HAP-1 (cell line): ENCODE results near the gene RER1.

Experiments
- DNase-seq, 2 experiments: peaks; one replicate each; pipeline ENCODE4 v3.0.0-alpha.2; 2016 to 2020; ENCODE audit warnings: low spot score in 2 of 2
- H3K27me3 ChIP-seq: fragments of 250-450 bp; sonication (Bioruptor Pico); 2 replicates; pipeline ENCODE4 v1.5.1; 2020; ENCODE audit warnings: low read depth, mild to moderate bottlenecking, moderate library complexity
- H3K36me3 ChIP-seq: fragments of 250-450 bp; sonication (Bioruptor Pico); replicated peaks from 2 replicates; pipeline ENCODE4 v1.5.1; 2020; ENCODE audit warnings: mild to moderate bottlenecking
- H3K4me1 ChIP-seq: fragments of 250-450 bp; sonication (Bioruptor Pico); 2 replicates; pipeline ENCODE4 v1.5.1; 2020; ENCODE audit warnings: mild to moderate bottlenecking
- H3K4me3 ChIP-seq: fragments of 250-450 bp; sonication (Bioruptor Pico); 2 replicates; pipeline ENCODE4 v1.5.1; 2020; ENCODE audit warnings: mild to moderate bottlenecking, moderate library complexity
- H3K9me3 ChIP-seq: fragments of 250-450 bp; sonication (Bioruptor Pico); 2 replicates; pipeline ENCODE4 v1.5.1; 2020; ENCODE audit warnings: mild to moderate bottlenecking, moderate library complexity
- in situ Hi-C: fragments of 300-500 bp; cut with MboI; formaldehyde crosslinking; loops from 3 replicates; pipeline ENCODE4 v1.14.3; 2020; ENCODE audit warnings: low sequenced_read_pairs, inconsistent platforms, mixed read lengths

The RER1 gene

GRCh38 chr1:2417083-2417832 lies 25.6 kb downstream of the RER1 start:
- Histone ChIP-seq H3K36me3 (peaks cover under 1% of the 10 kb centered on the region), H3K4me3 (no peak overlapping the region), H3K27me3 (peaks cover 22% of the 10 kb centered on the region), H3K9me3 (no peaks in the 10 kb centered on the region), H3K4me1 (peaks cover 13% of the 10 kb centered on the region)
- no peak for DNase-seq
- in situ Hi-C loops = loop anchor here (10.0 kb wide), 1 partner anchor 168 kb away; the partner anchor contains the start of gene PRXL2B

- Histone ChIP-seq H3K27me3 (peaks cover 22% of the 10 kb centered on the region), H3K36me3 (no peaks in the 10 kb centered on the region; the same call in 1 of the 2 replicates)
- in situ Hi-C loops = loop anchor here (10.0 kb wide), 1 partner anchor 167 kb away; the partner anchor contains the start of gene PRXL2B
Observed at GRCh38 chr1:2417833-2418225, 26.2 kb downstream of the RER1 start.

GRCh38 chr1:2418791-2419320 lies 27.2 kb downstream of the RER1 start:
- no peak for DNase-seq
- Histone ChIP-seq H3K27me3 (peaks cover 25% of the 10 kb centered on the region), H3K4me3 (no peak overlapping the region), H3K4me1 (peaks cover 8% of the 10 kb centered on the region), H3K36me3 (no peaks in the 10 kb centered on the region), H3K9me3 (0 out of 2 replicates have a peak, but pooled peaks cover 4% of the 10 kb centered on the region)
- in situ Hi-C loops = loop anchor here (10.0 kb wide), 1 partner anchor 166 kb away; the partner anchor contains the start of gene PRXL2B

More at GRCh38 chr1:2417833-2418225, 26.2 kb downstream of the RER1 start:
- Histone ChIP-seq H3K4me3 (no peak overlapping the region), H3K4me1 (peaks cover 13% of the 10 kb centered on the region), H3K9me3 (no peaks in the 10 kb centered on the region)
- no peak for DNase-seq

GRCh38 chr1:2419416-2419815 lies 27.8 kb downstream of the RER1 start:
- no peak overlapping the region for H3K4me3 ChIP-seq
- no peaks in the 10 kb centered on the region for H3K36me3 ChIP-seq
- H3K27me3 ChIP-seq = peaks cover 25% of the 10 kb centered on the region
- in situ Hi-C loops = loop anchor here (10.0 kb wide), 1 partner anchor 165 kb away; the partner anchor contains the start of gene PRXL2B
- H3K4me1 ChIP-seq = peaks cover 3% of the 10 kb centered on the region
- DNase-seq = no peak
- 0 out of 2 replicates have a peak, but pooled peaks cover 4% of the 10 kb centered on the region for H3K9me3 ChIP-seq

GRCh38 chr1:2422523-2422922 lies 30.9 kb downstream of the RER1 start:
- H3K9me3 ChIP-seq = 0 out of 2 replicates have a peak, but pooled peaks cover 4% of the 10 kb centered on the region
- no peak overlapping the region for H3K4me3 ChIP-seq
- peaks cover 35% of the 10 kb centered on the region for H3K27me3 ChIP-seq
- H3K4me1 ChIP-seq = no peaks in the 10 kb centered on the region
- no peak for DNase-seq
- in situ Hi-C loops = no loop called here
- no peaks in the 10 kb centered on the region for H3K36me3 ChIP-seq

- in situ Hi-C loops = loop anchor here (25.0 kb wide), 1 partner anchor 486 kb away; no protein-coding TSS in a partner anchor
Observed at GRCh38 chr1:2425892-2426291, 34.3 kb downstream of the RER1 start.

GRCh38 chr1:2426540-2426939 lies 34.9 kb downstream of the RER1 start:
- no peak for DNase-seq
- Histone ChIP-seq H3K36me3 (no peaks in the 10 kb centered on the region), H3K27me3 (peaks cover 16% of the 10 kb centered on the region), H3K4me3 (no peak overlapping the region), H3K4me1 (no peaks in the 10 kb centered on the region), H3K9me3 (peaks cover 9% of the 10 kb centered on the region; the same call in 1 of the 2 replicates)
- in situ Hi-C loops = loop anchor here (25.0 kb wide), 1 partner anchor 486 kb away; no protein-coding TSS in a partner anchor

More at GRCh38 chr1:2425892-2426291, 34.3 kb downstream of the RER1 start:
- no peaks in the 10 kb centered on the region for H3K36me3 ChIP-seq
- peaks cover 14% of the 10 kb centered on the region for H3K27me3 ChIP-seq
- no peak overlapping the region for H3K4me3 ChIP-seq
- no peaks in the 10 kb centered on the region for H3K4me1 ChIP-seq
- DNase-seq = no peak
- peaks cover 9% of the 10 kb centered on the region; the same call in 1 of the 2 replicates for H3K9me3 ChIP-seq

- H3K4me1 ChIP-seq = no peaks in the 10 kb centered on the region
- no peaks in the 10 kb centered on the region for H3K36me3 ChIP-seq
- H3K27me3 ChIP-seq = peaks cover 21% of the 10 kb centered on the region
- in situ Hi-C loops = loop anchor here (25.0 kb wide), 1 partner anchor 485 kb away; no protein-coding TSS in a partner anchor
- peaks cover 9% of the 10 kb centered on the region; the same call in 1 of the 2 replicates for H3K9me3 ChIP-seq
- no peak for DNase-seq
- no peak overlapping the region for H3K4me3 ChIP-seq
Observed at GRCh38 chr1:2427051-2427450, 35.4 kb downstream of the RER1 start.

- no peak for DNase-seq
- Histone ChIP-seq H3K9me3 (peaks cover 9% of the 10 kb centered on the region; the same call in 1 of the 2 replicates), H3K27me3 (peaks cover 30% of the 10 kb centered on the region), H3K4me1 (no peaks in the 10 kb centered on the region), H3K4me3 (no peak overlapping the region), H3K36me3 (no peaks in the 10 kb centered on the region)
- in situ Hi-C loops = loop anchor here (25.0 kb wide), 1 partner anchor 484 kb away; no protein-coding TSS in a partner anchor
Observed at GRCh38 chr1:2427976-2428375, 36.3 kb downstream of the RER1 start.

- peaks cover 5% of the 10 kb centered on the region; the same call in 1 of the 2 replicates for H3K9me3 ChIP-seq
- in situ Hi-C loops = loop anchor here (25.0 kb wide), 1 partner anchor 484 kb away; no protein-coding TSS in a partner anchor
- no peaks in the 10 kb centered on the region for H3K4me1 ChIP-seq
Observed at GRCh38 chr1:2428490-2428889, 36.8 kb downstream of the RER1 start.

GRCh38 chr1:2429780-2430591 lies 38.3 kb downstream of the RER1 start:
- Histone ChIP-seq H3K9me3 (peaks cover 5% of the 10 kb centered on the region; the same call in 1 of the 2 replicates), H3K4me1 (no peaks in the 10 kb centered on the region), H3K4me3 (no peak overlapping the region), H3K36me3 (no peaks in the 10 kb centered on the region), H3K27me3 (peaks cover 47% of the 10 kb centered on the region)
- in situ Hi-C loops = loop anchor here (25.0 kb wide), 1 partner anchor 482 kb away; no protein-coding TSS in a partner anchor
- DNase-seq = no peak

More at GRCh38 chr1:2428490-2428889, 36.8 kb downstream of the RER1 start:
- peaks cover 32% of the 10 kb centered on the region for H3K27me3 ChIP-seq
- no peak for DNase-seq
- H3K4me3 ChIP-seq = no peak overlapping the region
- H3K36me3 ChIP-seq = no peaks in the 10 kb centered on the region

- H3K4me1 ChIP-seq = no peaks in the 10 kb centered on the region
- no peaks in the 10 kb centered on the region for H3K36me3 ChIP-seq
- H3K9me3 ChIP-seq = peaks cover 5% of the 10 kb centered on the region; the same call in 1 of the 2 replicates
- DNase-seq = no peak
- H3K4me3 ChIP-seq = no peak overlapping the region
- in situ Hi-C loops = loop anchor here (25.0 kb wide), 1 partner anchor 482 kb away; no protein-coding TSS in a partner anchor
- peaks cover 50% of the 10 kb centered on the region for H3K27me3 ChIP-seq
Observed at GRCh38 chr1:2430592-2430973, 38.9 kb downstream of the RER1 start.

- Histone ChIP-seq H3K9me3 (peaks cover 5% of the 10 kb centered on the region; the same call in 1 of the 2 replicates), H3K4me3 (no peak overlapping the region), H3K4me1 (no peaks in the 10 kb centered on the region), H3K36me3 (no peaks in the 10 kb centered on the region), H3K27me3 (peaks cover 47% of the 10 kb centered on the region)
- DNase-seq = no peak
- in situ Hi-C loops = loop anchor here (25.0 kb wide), 1 partner anchor 481 kb away; no protein-coding TSS in a partner anchor
Observed at GRCh38 chr1:2431103-2431502, 39.5 kb downstream of the RER1 start.
